ENCODE data around the gene ELF5. TPM values are rescaled to one million over a fixed set of nuclear protein-coding genes. Genes with fewer than 3 reads are reported as not detected.

ELF5 gene
- total RNA-seq, 1 donor from 2014 or later, result not detected

- Mint-ChIP-seq H3K27ac (ENCODE audit: unreplicated experiment) (no peak overlapping the region), H3K9me3 (no peaks in the 10 kb centered on the region), H3K4me3 (no peak overlapping the region), H3K4me1 (peaks cover 24% of the 10 kb centered on the region), H3K27me3 (ENCODE audit: low read depth) (no peaks in the 10 kb centered on the region), H3K36me3 (ENCODE audit: low read depth) (no peaks in the 10 kb centered on the region)
- DNase-seq (ENCODE audit: low read depth, low spot score), result no peak
- no peak for TF ChIP-seq CTCF (conservative IDR thresholded peaks at IDR 0.05)
These were observed 4.2 kb downstream of the ELF5 start for GRCh38 chr11:34509336-34509876.

GRCh38 chr11:34508524-34508923 lies 5.1 kb downstream of the ELF5 start:
- no peaks in the 10 kb centered on the region for H3K9me3 Mint-ChIP-seq
- no peak for DNase-seq (ENCODE audit: low read depth, low spot score)
- no peaks in the 10 kb centered on the region for H3K27me3 Mint-ChIP-seq (ENCODE audit: low read depth)
- H3K4me1 Mint-ChIP-seq, result peaks cover 24% of the 10 kb centered on the region
- H3K27ac Mint-ChIP-seq (ENCODE audit: unreplicated experiment), result no peak overlapping the region
- no peak overlapping the region for H3K4me3 Mint-ChIP-seq
- H3K36me3 Mint-ChIP-seq (ENCODE audit: low read depth), result no peaks in the 10 kb centered on the region
- no peak for TF ChIP-seq CTCF (conservative IDR thresholded peaks at IDR 0.05)

GRCh38 chr11:34507610-34508009 lies 6.0 kb downstream of the ELF5 start:
- H3K27ac Mint-ChIP-seq (ENCODE audit: unreplicated experiment), result no peak overlapping the region
- H3K4me3 Mint-ChIP-seq, result no peak overlapping the region
- DNase-seq (ENCODE audit: low read depth, low spot score), result no peak
- H3K27me3 Mint-ChIP-seq (ENCODE audit: low read depth), result no peaks in the 10 kb centered on the region
- TF ChIP-seq CTCF (conservative IDR thresholded peaks at IDR 0.05), result no peak
- H3K36me3 Mint-ChIP-seq (ENCODE audit: low read depth), result no peaks in the 10 kb centered on the region
- H3K9me3 Mint-ChIP-seq, result no peaks in the 10 kb centered on the region
- H3K4me1 Mint-ChIP-seq, result peaks cover 20% of the 10 kb centered on the region

GRCh38 chr11:34507156-34507555 lies 6.4 kb downstream of the ELF5 start:
- H3K36me3 Mint-ChIP-seq (ENCODE audit: low read depth), result no peaks in the 10 kb centered on the region
- no peak for TF ChIP-seq CTCF (conservative IDR thresholded peaks at IDR 0.05)
- H3K4me1 Mint-ChIP-seq, result peaks cover 20% of the 10 kb centered on the region
- no peaks in the 10 kb centered on the region for H3K9me3 Mint-ChIP-seq
- DNase-seq (ENCODE audit: low read depth, low spot score), result no peak
- no peaks in the 10 kb centered on the region for H3K27me3 Mint-ChIP-seq (ENCODE audit: low read depth)
- no peak overlapping the region for H3K27ac Mint-ChIP-seq (ENCODE audit: unreplicated experiment)
- no peak overlapping the region for H3K4me3 Mint-ChIP-seq

GRCh38 chr11:34505874-34506273 lies 7.7 kb downstream of the ELF5 start:
- H3K4me3 Mint-ChIP-seq, result no peak overlapping the region
- no peaks in the 10 kb centered on the region for H3K36me3 Mint-ChIP-seq (ENCODE audit: low read depth)
- H3K4me1 Mint-ChIP-seq, result peaks cover 24% of the 10 kb centered on the region
- TF ChIP-seq CTCF (conservative IDR thresholded peaks at IDR 0.05), result no peak
- no peak overlapping the region for H3K27ac Mint-ChIP-seq (ENCODE audit: unreplicated experiment)
- no peak for DNase-seq (ENCODE audit: low read depth, low spot score)
- no peaks in the 10 kb centered on the region for H3K9me3 Mint-ChIP-seq
- H3K27me3 Mint-ChIP-seq (ENCODE audit: low read depth), result no peaks in the 10 kb centered on the region
